Sigmoid colon (tissue), 7 donors: ENCODE measurements around the gene MLLT6. TPM values are rescaled to one million over a fixed set of nuclear protein-coding genes. Genes with fewer than 3 reads are reported as not detected.

Experiments used
- polyA plus RNA-seq, 3 donors: library from polyadenylated mRNA; stranded (reverse); fragments of 200-250 nt; gene quantifications; one replicate each; pipeline ENCODE4 v1.2.3, GENCODE V29; 2013
- small RNA-seq, 3 donors: library from RNA; depleted of rRNA; stranded (forward); fragments of <200 nt; gene quantifications; one replicate each; pipeline ENCODE3, GENCODE V24; 2016
- total RNA-seq, 4 donors: library from RNA; depleted of rRNA; stranded (reverse); fragments of >200 nt; gene quantifications; one replicate each; pipeline ENCODE4 v1.1.0, GENCODE V29; 2016
- donor health status: healthy with polysubstance abuse.
- donor health status: Bipolar disorder and iron deficiency.
- donor health status: healthy.

Gene MLLT6
- total and polyA plus RNA-seq, 7 donors, result 15.3 to 90.3 (median 51.5) TPM

Small RNA genes lying within 50 kb of the gene (small RNA-seq; reads per million reads assigned to genes)
- 0 to 0.12 (median 0) reads per million in 3 donors for gene MIR4726
- 0 to 3.1 (median 0.43) reads per million in 3 donors for gene MIR4734
- 2.2 to 2.4 (median 2.3) reads per million in 3 donors for gene RNA5SP440
- gene RNU6-866P, result 0 reads per million in 3 donors

Other genes starting within 250 kb of the MLLT6 start
- gene SRCIN1, start 99.3 kb upstream of the MLLT6 start, total RNA-seq, result 1 to 10 TPM in 3 of 4 donors, under 1 TPM in 1; 0.81 to 9.4 (median 1.7) TPM
- gene SRCIN1, start 99.3 kb upstream of the MLLT6 start, polyA plus RNA-seq, result 1 to 10 TPM in 2 of 3 donors, not detected in 1; 1.1 to 1.2 TPM
- gene EPOP, start 30.3 kb upstream of the MLLT6 start, total RNA-seq, result 1 to 10 TPM in 2 of 4 donors, under 1 TPM in 2; 0.36 to 2.8 (median 1.3) TPM
- 1 to 10 TPM in 1 of 3 donors, not detected in 2; 2.4 TPM for gene EPOP, start 30.3 kb upstream of the MLLT6 start, polyA plus RNA-seq
- 10 to 100 TPM in 3 of 4 donors, 1 to 10 TPM in 1; 9.2 to 19.3 (median 14.6) TPM for gene CISD3, start 25.1 kb downstream of the MLLT6 start, total RNA-seq
- gene CISD3, start 25.1 kb downstream of the MLLT6 start, polyA plus RNA-seq, result 100 to 1,000 TPM; 104 to 115 (median 108) TPM
- 1 to 10 TPM; 4.3 to 8.9 (median 5.6) TPM for gene PCGF2, start 43.1 kb downstream of the MLLT6 start, total RNA-seq
- gene PCGF2, start 43.1 kb downstream of the MLLT6 start, polyA plus RNA-seq, result 10 to 100 TPM; 19.6 to 32.6 (median 22.8) TPM
- 100 to 1,000 TPM; 135 to 198 (median 153) TPM for gene PSMB3, start 47.5 kb downstream of the MLLT6 start, total RNA-seq
- 100 to 1,000 TPM; 246 to 280 (median 258) TPM for gene PSMB3, start 47.5 kb downstream of the MLLT6 start, polyA plus RNA-seq
- gene PIP4K2B, start 94.3 kb downstream of the MLLT6 start, total RNA-seq, result 10 to 100 TPM; 44.1 to 50.1 (median 44.6) TPM
- 10 to 100 TPM in 1 of 3 donors, 1 to 10 TPM in 2; 5.1 to 21.6 (median 6.6) TPM for gene PIP4K2B, start 94.3 kb downstream of the MLLT6 start, polyA plus RNA-seq
- gene CWC25, start 120.0 kb downstream of the MLLT6 start, total RNA-seq, result 10 to 100 TPM; 15.6 to 32.4 (median 17.3) TPM
- 10 to 100 TPM; 11.3 to 16.4 (median 11.4) TPM for gene CWC25, start 120.0 kb downstream of the MLLT6 start, polyA plus RNA-seq
- gene RPL23, start 148.4 kb downstream of the MLLT6 start, total RNA-seq, result 1,000 to 10,000 TPM; 1,692 to 2,841 (median 2,464) TPM
- gene RPL23, start 148.4 kb downstream of the MLLT6 start, polyA plus RNA-seq, result 1,000 to 10,000 TPM; 2,289 to 3,780 (median 2,728) TPM
- 10 to 100 TPM; 27.6 to 64.8 (median 42.2) TPM for gene LASP1, start 164.8 kb downstream of the MLLT6 start, total RNA-seq
- gene LASP1, start 164.8 kb downstream of the MLLT6 start, polyA plus RNA-seq, result 100 to 1,000 TPM; 122 to 205 (median 182) TPM